ACC112 (cell line): ENCODE measurements around the gene TOP1.

Experiments used
- H2AFZ ChIP-seq: fragments of 200-600 bp; sonication (generic); one replicate; pipeline ENCODE4 v1.6.0; 2017; ENCODE audit warnings: antibody characterized with exemption, low read length; ENCODE audit not compliant: unreplicated experiment
- H3K27ac ChIP-seq: fragments of 200-600 bp; sonication (generic); 2 replicates; pipeline ENCODE4 v1.5.1; 2014; ENCODE audit warnings: low read depth, mild to moderate bottlenecking, antibody characterized with exemption, low read length, moderate library complexity
- H3K27me3 ChIP-seq: fragments of 200-600 bp; sonication (generic); 2 replicates; pipeline ENCODE4 v1.6.1; 2014; ENCODE audit warnings: mild to moderate bottlenecking, antibody characterized with exemption, low read length, moderate library complexity, mixed read lengths; ENCODE audit not compliant: insufficient read depth
- H3K36me3 ChIP-seq: fragments of 200-600 bp; sonication (generic); 2 replicates; pipeline ENCODE4 v1.6.1; 2016; ENCODE audit warnings: mild to moderate bottlenecking, antibody characterized with exemption, low read length, moderate library complexity, mixed read lengths; ENCODE audit not compliant: insufficient read depth
- H3K4me1 ChIP-seq: fragments of 200-600 bp; sonication (generic); one replicate; pipeline ENCODE4 v1.6.1; 2016; ENCODE audit warnings: low read length, mixed read lengths; ENCODE audit not compliant: insufficient read depth, unreplicated experiment, control insufficient read depth
- H3K4me3 ChIP-seq: fragments of 200-600 bp; sonication (generic); 2 replicates; pipeline ENCODE4 v1.5.1; 2014; ENCODE audit warnings: mild to moderate bottlenecking, low read depth, low read length
- H3K79me2 ChIP-seq: fragments of 200-600 bp; sonication (generic); one replicate; pipeline ENCODE4 v1.6.0; 2016; ENCODE audit warnings: low read length; ENCODE audit not compliant: control insufficient read depth, unreplicated experiment, insufficient read depth

The TOP1 gene

GRCh38 chr20:41028359-41029149, at the start of gene TOP1:
Gene TOP1, plus strand, starts transcription at chr20:41028822. Its CDS starts 246 bp downstream, at chr20:41029068.
- Histone ChIP-seq H3K79me2 (peaks cover 49% of the 10 kb centered on the region), H3K36me3 (peaks cover 9% of the 10 kb centered on the region), H3K27me3 (no peaks in the 10 kb centered on the region), H2AFZ (peak within 1 kb of the TSS; percentile 16), H3K27ac (peak within 1 kb of the TSS; percentile 83), H3K4me3 (peak within 1 kb of the TSS; percentile 94), H3K4me1 (peaks cover 29% of the 10 kb centered on the region)

- Histone ChIP-seq H3K79me2 (no peaks in the 10 kb centered on the region), H3K27me3 (no peaks in the 10 kb centered on the region), H2AFZ (no peak overlapping the region), H3K27ac (no peak overlapping the region), H3K36me3 (peaks cover 6% of the 10 kb centered on the region), H3K4me1 (no peaks in the 10 kb centered on the region), H3K4me3 (no peak overlapping the region)
Measured at GRCh38 chr20:40979247-40979646, 49.4 kb upstream of the TOP1 start.

- Histone ChIP-seq H3K27me3 (no peaks in the 10 kb centered on the region), H3K4me3 (no peak overlapping the region), H3K79me2 (no peaks in the 10 kb centered on the region), H3K27ac (no peak overlapping the region), H3K4me1 (no peaks in the 10 kb centered on the region), H3K36me3 (peaks cover 6% of the 10 kb centered on the region), H2AFZ (no peak overlapping the region)
Measured at GRCh38 chr20:40980106-40980827, 48.4 kb upstream of the TOP1 start.

GRCh38 chr20:40980828-40981310, 47.8 kb upstream of the TOP1 start:
- peaks cover 6% of the 10 kb centered on the region for H3K36me3 ChIP-seq
- no peak overlapping the region for H3K27ac ChIP-seq
- H3K4me3 ChIP-seq: no peak overlapping the region
- H2AFZ ChIP-seq: no peak overlapping the region
- H3K79me2 ChIP-seq: no peaks in the 10 kb centered on the region
- no peaks in the 10 kb centered on the region for H3K27me3 ChIP-seq
- H3K4me1 ChIP-seq: no peaks in the 10 kb centered on the region

GRCh38 chr20:40982415-40983145, 46.0 kb upstream of the TOP1 start:
- H3K4me3 ChIP-seq: no peak overlapping the region
- H3K27me3 ChIP-seq: no peaks in the 10 kb centered on the region
- H3K36me3 ChIP-seq: peaks cover 3% of the 10 kb centered on the region
- H3K79me2 ChIP-seq: no peaks in the 10 kb centered on the region
- H2AFZ ChIP-seq: no peak overlapping the region
- no peaks in the 10 kb centered on the region for H3K4me1 ChIP-seq
- H3K27ac ChIP-seq: no peak overlapping the region

- Histone ChIP-seq H3K27ac (no peak overlapping the region), H3K79me2 (no peaks in the 10 kb centered on the region), H3K36me3 (no peaks in the 10 kb centered on the region), H3K27me3 (no peaks in the 10 kb centered on the region), H3K4me3 (no peak overlapping the region), H2AFZ (no peak overlapping the region), H3K4me1 (no peaks in the 10 kb centered on the region)
Measured at GRCh38 chr20:40983898-40984297, 44.7 kb upstream of the TOP1 start.

GRCh38 chr20:40984496-40984895, 44.1 kb upstream of the TOP1 start:
- Histone ChIP-seq H3K4me3 (no peak overlapping the region), H3K27ac (no peak overlapping the region), H3K4me1 (no peaks in the 10 kb centered on the region), H2AFZ (no peak overlapping the region), H3K27me3 (no peaks in the 10 kb centered on the region), H3K79me2 (no peaks in the 10 kb centered on the region), H3K36me3 (no peaks in the 10 kb centered on the region)

- no peak overlapping the region for H3K27ac ChIP-seq
Measured at GRCh38 chr20:40986774-40987173, 41.8 kb upstream of the TOP1 start.

GRCh38 chr20:40990542-40991120, 38.0 kb upstream of the TOP1 start:
- Histone ChIP-seq H3K36me3 (no peaks in the 10 kb centered on the region), H3K4me3 (no peak overlapping the region), H2AFZ (no peak overlapping the region), H3K4me1 (peaks cover 17% of the 10 kb centered on the region), H3K27me3 (no peaks in the 10 kb centered on the region), H3K27ac (peak overlapping the region; percentile 47), H3K79me2 (peaks cover 3% of the 10 kb centered on the region)

More at GRCh38 chr20:40986774-40987173, 41.8 kb upstream of the TOP1 start:
- peaks cover 14% of the 10 kb centered on the region for H3K4me1 ChIP-seq
- H3K4me3 ChIP-seq: no peak overlapping the region
- H3K79me2 ChIP-seq: no peaks in the 10 kb centered on the region
- no peak overlapping the region for H2AFZ ChIP-seq
- no peaks in the 10 kb centered on the region for H3K27me3 ChIP-seq
- H3K36me3 ChIP-seq: no peaks in the 10 kb centered on the region

- Histone ChIP-seq H3K4me1 (peaks cover 18% of the 10 kb centered on the region), H3K79me2 (peaks cover 5% of the 10 kb centered on the region), H3K36me3 (no peaks in the 10 kb centered on the region), H2AFZ (no peak overlapping the region), H3K27me3 (no peaks in the 10 kb centered on the region), H3K4me3 (no peak overlapping the region), H3K27ac (peak overlapping the region; percentile 47)
Measured at GRCh38 chr20:40991181-40991889, 37.3 kb upstream of the TOP1 start.
